H9 (cell line): ENCODE results near the gene CADPS2. TPM values are rescaled to one million over a fixed set of nuclear protein-coding genes. Genes with fewer than 3 reads are reported as not detected.

Experiments used
- DNase-seq: peaks from one replicate; pipeline ENCODE4 v3.0.0-alpha.2; 2017
- H2AFZ ChIP-seq: one replicate; pipeline ENCODE4 v1.6.1; 2013; ENCODE audit warnings: mild to moderate bottlenecking, low read length, control low read depth, moderate library complexity
- H2AK5ac ChIP-seq: 2 replicates; pipeline ENCODE4 v1.6.1; 2013; ENCODE audit warnings: low read length, control low read depth, mixed read lengths; ENCODE audit not compliant: insufficient read length
- H2BK120ac ChIP-seq: one replicate; pipeline ENCODE4 v1.6.1; 2013; ENCODE audit warnings: low read depth, mild to moderate bottlenecking, low read length, control low read depth, inconsistent platforms; ENCODE audit not compliant: poor library complexity, severe bottlenecking
- H2BK12ac ChIP-seq: 2 replicates; pipeline ENCODE4 v1.6.1; 2013; ENCODE audit warnings: low read length, control low read depth, mixed read lengths, low read depth; ENCODE audit not compliant: insufficient read length
- H2BK15ac ChIP-seq: 2 replicates; pipeline ENCODE4 v1.6.1; 2013; ENCODE audit warnings: low read depth, low read length, control low read depth
- H2BK20ac ChIP-seq: one replicate; pipeline ENCODE4 v1.6.1; 2013; ENCODE audit warnings: low read depth, mild to moderate bottlenecking, low read length, control low read depth, inconsistent platforms; ENCODE audit not compliant: poor library complexity, severe bottlenecking
- H2BK5ac ChIP-seq: 2 replicates; pipeline ENCODE4 v1.6.1; 2013; ENCODE audit warnings: low read length, control low read depth, mixed read lengths; ENCODE audit not compliant: insufficient read length
- H3K14ac ChIP-seq: 2 replicates; pipeline ENCODE4 v1.6.1; 2013; ENCODE audit warnings: low read length, control low read depth; ENCODE audit not compliant: insufficient read depth
- H3K18ac ChIP-seq: 2 replicates; pipeline ENCODE4 v1.6.1; 2013; ENCODE audit warnings: low read depth, mild to moderate bottlenecking, mixed read lengths, low read length, control low read depth; ENCODE audit not compliant: insufficient read length
- H3K23ac ChIP-seq: 2 replicates; pipeline ENCODE4 v1.6.1; 2013; ENCODE audit warnings: low read length, control low read depth, mixed read lengths, low read depth; ENCODE audit not compliant: insufficient read length
- H3K23me2 ChIP-seq: 2 replicates; pipeline ENCODE4 v1.6.1; 2013; ENCODE audit warnings: low read depth, mild to moderate bottlenecking, mixed read lengths, low read length, control low read depth; ENCODE audit not compliant: insufficient read length, poor library complexity, severe bottlenecking
- H3K27ac ChIP-seq: 2 replicates; pipeline ENCODE4 v1.5.1; 2013; ENCODE audit warnings: low read length, control low read depth, mixed read lengths, low read depth; ENCODE audit not compliant: insufficient read length
- H3K27me3 ChIP-seq: 2 replicates; pipeline ENCODE4 v1.6.1; 2013; ENCODE audit warnings: low read length, control low read depth, inconsistent platforms; ENCODE audit not compliant: insufficient read depth
- H3K4ac ChIP-seq: 2 replicates; pipeline ENCODE4 v1.6.1; 2013; ENCODE audit warnings: low read depth, mild to moderate bottlenecking, control low read depth, inconsistent platforms, low read length, moderate library complexity
- H3K4me1 ChIP-seq: 2 replicates; pipeline ENCODE4 v1.6.1; 2013; ENCODE audit warnings: low read length, control low read depth, inconsistent platforms; ENCODE audit not compliant: insufficient read depth
- H3K4me2 ChIP-seq: 2 replicates; pipeline ENCODE4 v1.6.1; 2013; ENCODE audit warnings: low read length, control low read depth, mixed read lengths; ENCODE audit not compliant: insufficient read length, insufficient read depth
- H3K56ac ChIP-seq: 2 replicates; pipeline ENCODE4 v1.6.1; 2013; ENCODE audit warnings: low read depth, mild to moderate bottlenecking, mixed read lengths, low read length, control low read depth; ENCODE audit not compliant: insufficient read length
- H3K79me1 ChIP-seq: 2 replicates; pipeline ENCODE4 v1.6.1; 2013; ENCODE audit warnings: low read depth, mild to moderate bottlenecking, moderate library complexity, low read length, control low read depth, inconsistent platforms; ENCODE audit not compliant: insufficient read depth, poor library complexity, severe bottlenecking
- H3K79me2 ChIP-seq: 2 replicates; pipeline ENCODE4 v1.6.1; 2013; ENCODE audit warnings: low read length, control low read depth, inconsistent platforms; ENCODE audit not compliant: insufficient read depth
- H3K9ac ChIP-seq: 2 replicates; pipeline ENCODE4 v1.6.1; 2013; ENCODE audit warnings: low read length, control low read depth, mixed read lengths; ENCODE audit not compliant: insufficient read length; ENCODE audit errors: extremely low read depth
- H3K9me3 ChIP-seq: one replicate; pipeline ENCODE4 v1.6.1; 2013; ENCODE audit warnings: low read depth, low read length, inconsistent platforms; ENCODE audit not compliant: control insufficient read depth
- H3T11ph ChIP-seq: one replicate; pipeline ENCODE4 v1.6.1; 2013; ENCODE audit warnings: mild to moderate bottlenecking, low read length, control low read depth, inconsistent platforms
- H4K20me1 ChIP-seq: one replicate; pipeline ENCODE4 v1.6.1; 2013; ENCODE audit not compliant: control insufficient read depth, insufficient read length, insufficient read depth
- H4K5ac ChIP-seq: 2 replicates; pipeline ENCODE4 v1.6.1; 2013; ENCODE audit warnings: low read depth, mild to moderate bottlenecking, mixed read lengths, low read length, control low read depth; ENCODE audit not compliant: insufficient read length
- H4K8ac ChIP-seq: replicated peaks from 2 replicates; pipeline ENCODE4 v1.6.1; 2013; ENCODE audit warnings: low read length, control low read depth, mixed read lengths, low read depth; ENCODE audit not compliant: insufficient read length
- H4K91ac ChIP-seq: 2 replicates; pipeline ENCODE4 v1.6.1; 2013; ENCODE audit warnings: low read depth, mild to moderate bottlenecking, moderate library complexity, mixed read lengths, low read length, control low read depth; ENCODE audit not compliant: insufficient read length
- H3K27ac Mint-ChIP-seq, 3 experiments: 2 replicates in 2 of 3; 3 replicates in 1 of 3; pipeline ENCODE4 v1.8.0; 2020 to 2021; ENCODE audit warnings: mixed read lengths in 3 of 3, mild to moderate bottlenecking in 1 of 3, moderate library complexity in 1 of 3
- H3K27me3 Mint-ChIP-seq: 2 replicates; pipeline ENCODE4 v1.8.0; 2021; ENCODE audit warnings: low read depth, mild to moderate bottlenecking, moderate library complexity, mixed read lengths
- H3K36me3 Mint-ChIP-seq, 3 experiments: 2 replicates in 2 of 3; 3 replicates in 1 of 3; pipeline ENCODE4 v1.8.0; 2020 to 2021; ENCODE audit warnings: low read depth in 3 of 3, mixed read lengths in 3 of 3; ENCODE audit not compliant: insufficient read depth in 1 of 3
- H3K4me1 Mint-ChIP-seq, 2 experiments: 2 replicates each; pipeline ENCODE4 v1.8.0; 2020; ENCODE audit warnings: mixed read lengths in 2 of 2
- H3K4me3 Mint-ChIP-seq, 2 experiments: 2 replicates in 1 of 2; 3 replicates in 1 of 2; pipeline ENCODE4 v1.8.0; 2020 to 2021; ENCODE audit warnings: mild to moderate bottlenecking in 2 of 2, mixed read lengths in 2 of 2, moderate library complexity in 1 of 2
- H3K9me3 Mint-ChIP-seq, 2 experiments: 2 replicates in 1 of 2; 3 replicates in 1 of 2; pipeline ENCODE4 v1.8.0; 2020; ENCODE audit warnings: mild to moderate bottlenecking in 2 of 2, mixed read lengths in 2 of 2, moderate library complexity in 1 of 2
- WGBS: extraction: QIAGEN DNeasy Blood & Tissue Kit; methylation state at CpG from one replicate; pipeline ENCODE4 v1.1.7; 2013; ENCODE audit warnings: missing lambda C conversion rate, low lambda C conversion rate, mixed read lengths; ENCODE audit not compliant: insufficient read length; ENCODE audit errors: extremely low coverage; 5-methylcytosine and 5-hydroxymethylcytosine counted together
- total RNA-seq: library from RNA; stranded (reverse); gene quantifications from 2 replicates; pipeline ENCODE4 v1.2.1, GENCODE V29; 2021
- TF ChIP-seq, protein P1 (sequence below): fragments of 200-600 bp; sonication (generic); conservative IDR thresholded peaks from 3 replicates; pipeline ENCODE4 v1.8.0; 2021; ENCODE audit warnings: antibody characterized with exemption, mild to moderate bottlenecking

The CADPS2 gene
- total RNA-seq, 1 experiment from 2014 or later: 7.1 TPM

DNA sequence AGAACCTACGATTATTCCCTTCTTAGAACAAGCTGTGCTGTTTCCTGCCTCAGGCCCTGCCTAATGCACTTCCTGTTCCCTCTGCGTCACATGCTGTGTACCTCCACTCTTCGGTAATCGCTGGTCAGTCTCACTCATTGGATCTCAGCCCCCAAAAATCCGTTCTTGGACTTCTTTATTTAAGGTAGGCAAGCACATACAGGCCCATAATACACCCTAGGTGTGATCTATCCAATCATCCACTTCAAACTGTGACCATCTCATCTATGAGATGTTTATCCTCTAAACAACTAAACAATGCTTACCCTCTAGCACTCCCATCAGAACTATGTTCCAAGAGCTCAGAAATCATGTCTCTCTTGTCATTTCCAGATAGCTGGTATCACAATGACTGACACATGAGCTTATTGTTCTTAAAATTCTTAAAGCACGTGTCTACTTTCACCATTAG is 83.9 kb downstream of the CADPS2 start:
- no peak overlapping the region for H2BK15ac ChIP-seq
- H3K36me3 Mint-ChIP-seq: peaks cover 0 to under 1% (median 0%) of the 10 kb centered on the region in 3 experiments; a peak in 1 of 7 replicates
- no peaks in the 10 kb centered on the region for H3K79me1 ChIP-seq
- TF ChIP-seq, protein P1, sequence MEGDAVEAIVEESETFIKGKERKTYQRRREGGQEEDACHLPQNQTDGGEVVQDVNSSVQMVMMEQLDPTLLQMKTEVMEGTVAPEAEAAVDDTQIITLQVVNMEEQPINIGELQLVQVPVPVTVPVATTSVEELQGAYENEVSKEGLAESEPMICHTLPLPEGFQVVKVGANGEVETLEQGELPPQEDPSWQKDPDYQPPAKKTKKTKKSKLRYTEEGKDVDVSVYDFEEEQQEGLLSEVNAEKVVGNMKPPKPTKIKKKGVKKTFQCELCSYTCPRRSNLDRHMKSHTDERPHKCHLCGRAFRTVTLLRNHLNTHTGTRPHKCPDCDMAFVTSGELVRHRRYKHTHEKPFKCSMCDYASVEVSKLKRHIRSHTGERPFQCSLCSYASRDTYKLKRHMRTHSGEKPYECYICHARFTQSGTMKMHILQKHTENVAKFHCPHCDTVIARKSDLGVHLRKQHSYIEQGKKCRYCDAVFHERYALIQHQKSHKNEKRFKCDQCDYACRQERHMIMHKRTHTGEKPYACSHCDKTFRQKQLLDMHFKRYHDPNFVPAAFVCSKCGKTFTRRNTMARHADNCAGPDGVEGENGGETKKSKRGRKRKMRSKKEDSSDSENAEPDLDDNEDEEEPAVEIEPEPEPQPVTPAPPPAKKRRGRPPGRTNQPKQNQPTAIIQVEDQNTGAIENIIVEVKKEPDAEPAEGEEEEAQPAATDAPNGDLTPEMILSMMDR: no peak
- no peak overlapping the region for H3K27ac ChIP-seq
- no peak overlapping the region for H3K18ac ChIP-seq
- H3K56ac ChIP-seq: no peak overlapping the region
- peak; percentile 34 for DNase-seq
- H3T11ph ChIP-seq: no peak overlapping the region
- peak overlapping the region; percentile 71 to 93 (median 81) for H3K27ac Mint-ChIP-seq
- H2AK5ac ChIP-seq: no peak overlapping the region
- no peaks in the 10 kb centered on the region for H3K9me3 ChIP-seq
- no peak overlapping the region for H3K4ac ChIP-seq
- WGBS: no CpG with 5 or more reads among the region's 6 CpGs
- H2BK120ac ChIP-seq: no peak overlapping the region
- H4K5ac ChIP-seq: no peak overlapping the region
- H2AFZ ChIP-seq: no peak overlapping the region
- H3K4me3 Mint-ChIP-seq: peak overlapping the region in 1 of 2 experiments; percentile 4; a peak in 1 of 5 replicates
- no peak overlapping the region for H2BK12ac ChIP-seq
- H3K27me3 Mint-ChIP-seq: no peaks in the 10 kb centered on the region
- no peaks in the 10 kb centered on the region for H3K9me3 Mint-ChIP-seq
- no peak overlapping the region for H3K23ac ChIP-seq
- peaks cover 18 to 19% of the 10 kb centered on the region in 2 experiments for H3K4me1 Mint-ChIP-seq
- no peaks in the 10 kb centered on the region for H3K23me2 ChIP-seq
- no peaks in the 10 kb centered on the region for H3K79me2 ChIP-seq
- H3K9ac ChIP-seq: no peak overlapping the region
- H3K4me1 ChIP-seq: peaks cover 8% of the 10 kb centered on the region; the same call in 1 of the 2 replicates
- H4K91ac ChIP-seq: no peak overlapping the region
- H3K27me3 ChIP-seq: no peaks in the 10 kb centered on the region
- no peak overlapping the region for H4K8ac ChIP-seq
- no peak overlapping the region for H2BK20ac ChIP-seq
- H3K14ac ChIP-seq: no peak overlapping the region
- no peak overlapping the region for H3K4me2 ChIP-seq
- H4K20me1 ChIP-seq: no peaks in the 10 kb centered on the region
- H2BK5ac ChIP-seq: no peak overlapping the region
